ENCODE measurements around the gene PLN.

Gene PLN

GRCh38 chr6:118523216-118523615 lies 24.9 kb upstream of the PLN start:
- TF ChIP-seq EZH2phosphoT487 (IDR thresholded peaks at IDR 0.05; ENCODE audit: borderline replicate concordance, low read length) = no peak
- Histone ChIP-seq H3K4me3 (ENCODE audit: low read length) (no peak overlapping the region), H3K9me2 (replicated peaks; ENCODE audit: control insufficient read depth, low read length) (no peaks in the 10 kb centered on the region), H3K36me3 (ENCODE audit: control insufficient read depth, low read length) (no peaks in the 10 kb centered on the region), H4K20me1 (ENCODE audit: control insufficient read depth, insufficient read depth, low read depth, low read length) (no peaks in the 10 kb centered on the region), H3K4me1 (ENCODE audit: control insufficient read depth, low read length) (no peaks in the 10 kb centered on the region), H3K9me3 (ENCODE audit: control insufficient read depth, insufficient read depth, low read length) (no peaks in the 10 kb centered on the region), H3K27me3 (ENCODE audit: control insufficient read depth, low read length) (no peaks in the 10 kb centered on the region), H3K79me2 (ENCODE audit: control insufficient read depth, low read length) (no peaks in the 10 kb centered on the region), H3K27ac (ENCODE audit: low read depth, low read length) (no peak overlapping the region), H3F3A (ENCODE audit: control insufficient read depth, insufficient read depth) (no peaks in the 10 kb centered on the region), H3K4me2 (ENCODE audit: low read length) (no peak overlapping the region)

- Histone ChIP-seq H3K4me2 (ENCODE audit: low read length) (no peak overlapping the region), H3K9me3 (ENCODE audit: control insufficient read depth, insufficient read depth, low read length) (no peaks in the 10 kb centered on the region), H3K36me3 (ENCODE audit: control insufficient read depth, low read length) (no peaks in the 10 kb centered on the region), H3K4me1 (ENCODE audit: control insufficient read depth, low read length) (no peaks in the 10 kb centered on the region), H4K20me1 (ENCODE audit: control insufficient read depth, insufficient read depth, low read depth, low read length) (no peaks in the 10 kb centered on the region), H3F3A (ENCODE audit: control insufficient read depth, insufficient read depth) (no peaks in the 10 kb centered on the region), H3K4me3 (ENCODE audit: low read length) (no peak overlapping the region), H3K9me2 (replicated peaks; ENCODE audit: control insufficient read depth, low read length) (no peaks in the 10 kb centered on the region), H3K27ac (ENCODE audit: low read depth, low read length) (no peak overlapping the region), H3K27me3 (ENCODE audit: control insufficient read depth, low read length) (no peaks in the 10 kb centered on the region), H3K79me2 (ENCODE audit: control insufficient read depth, low read length) (no peaks in the 10 kb centered on the region)
- TF ChIP-seq EZH2phosphoT487 (IDR thresholded peaks at IDR 0.05; ENCODE audit: borderline replicate concordance, low read length) (no peak), CTCF (IDR thresholded peaks at IDR 0.05; ENCODE audit: low read depth, low read length, poor library complexity, severe bottlenecking) (no peak)
Observed at GRCh38 chr6:118524686-118525085, 23.4 kb upstream of the PLN start.

- H3F3A ChIP-seq (ENCODE audit: control insufficient read depth, insufficient read depth) = no peaks in the 10 kb centered on the region
- TF ChIP-seq CTCF (IDR thresholded peaks at IDR 0.05; ENCODE audit: low read depth, low read length, poor library complexity, severe bottlenecking) (no peak), EZH2phosphoT487 (IDR thresholded peaks at IDR 0.05; ENCODE audit: borderline replicate concordance, low read length) (no peak)
- no peaks in the 10 kb centered on the region for H4K20me1 ChIP-seq (ENCODE audit: control insufficient read depth, insufficient read depth, low read depth, low read length)
- no peaks in the 10 kb centered on the region for H3K9me2 ChIP-seq (replicated peaks; ENCODE audit: control insufficient read depth, low read length)
- no peak overlapping the region for H3K4me3 ChIP-seq (ENCODE audit: low read length)
- H3K79me2 ChIP-seq (ENCODE audit: control insufficient read depth, low read length) = no peaks in the 10 kb centered on the region
- no peaks in the 10 kb centered on the region for H3K27me3 ChIP-seq (ENCODE audit: control insufficient read depth, low read length)
- no peak overlapping the region for H3K4me2 ChIP-seq (ENCODE audit: low read length)
- no peak overlapping the region for H3K27ac ChIP-seq (ENCODE audit: low read depth, low read length)
- no peaks in the 10 kb centered on the region for H3K9me3 ChIP-seq (ENCODE audit: control insufficient read depth, insufficient read depth, low read length)
- H3K4me1 ChIP-seq (ENCODE audit: control insufficient read depth, low read length) = no peaks in the 10 kb centered on the region
- no peaks in the 10 kb centered on the region for H3K36me3 ChIP-seq (ENCODE audit: control insufficient read depth, low read length)
Observed at GRCh38 chr6:118525913-118526780, 21.9 kb upstream of the PLN start.

GRCh38 chr6:118528129-118528528 lies 20.0 kb upstream of the PLN start:
- H3K4me1 ChIP-seq (ENCODE audit: control insufficient read depth, low read length) = no peaks in the 10 kb centered on the region
- H3K79me2 ChIP-seq (ENCODE audit: control insufficient read depth, low read length) = no peaks in the 10 kb centered on the region
- H3K9me3 ChIP-seq (ENCODE audit: control insufficient read depth, insufficient read depth, low read length) = no peaks in the 10 kb centered on the region
- H4K20me1 ChIP-seq (ENCODE audit: control insufficient read depth, insufficient read depth, low read depth, low read length) = no peaks in the 10 kb centered on the region
- H3K27ac ChIP-seq (ENCODE audit: low read depth, low read length) = no peak overlapping the region
- no peak overlapping the region for H3K4me2 ChIP-seq (ENCODE audit: low read length)
- no peak overlapping the region for H3K4me3 ChIP-seq (ENCODE audit: low read length)
- no peaks in the 10 kb centered on the region for H3F3A ChIP-seq (ENCODE audit: control insufficient read depth, insufficient read depth)
- TF ChIP-seq EZH2phosphoT487 (IDR thresholded peaks at IDR 0.05; ENCODE audit: borderline replicate concordance, low read length) = no peak
- TF ChIP-seq CTCF (IDR thresholded peaks at IDR 0.05; ENCODE audit: low read depth, low read length, poor library complexity, severe bottlenecking) = no peak
- H3K36me3 ChIP-seq (ENCODE audit: control insufficient read depth, low read length) = no peaks in the 10 kb centered on the region
- H3K9me2 ChIP-seq (replicated peaks; ENCODE audit: control insufficient read depth, low read length) = no peaks in the 10 kb centered on the region
- no peaks in the 10 kb centered on the region for H3K27me3 ChIP-seq (ENCODE audit: control insufficient read depth, low read length)

All from DOHH2 (cell line).